ENCODE data around the gene MRAP.
"Not testable (repeated sequence)": the region's sequence is repeated elsewhere in the genome, so short reads cannot be mapped to it uniquely, and the experiment has no call there.

Gene MRAP

DNA sequence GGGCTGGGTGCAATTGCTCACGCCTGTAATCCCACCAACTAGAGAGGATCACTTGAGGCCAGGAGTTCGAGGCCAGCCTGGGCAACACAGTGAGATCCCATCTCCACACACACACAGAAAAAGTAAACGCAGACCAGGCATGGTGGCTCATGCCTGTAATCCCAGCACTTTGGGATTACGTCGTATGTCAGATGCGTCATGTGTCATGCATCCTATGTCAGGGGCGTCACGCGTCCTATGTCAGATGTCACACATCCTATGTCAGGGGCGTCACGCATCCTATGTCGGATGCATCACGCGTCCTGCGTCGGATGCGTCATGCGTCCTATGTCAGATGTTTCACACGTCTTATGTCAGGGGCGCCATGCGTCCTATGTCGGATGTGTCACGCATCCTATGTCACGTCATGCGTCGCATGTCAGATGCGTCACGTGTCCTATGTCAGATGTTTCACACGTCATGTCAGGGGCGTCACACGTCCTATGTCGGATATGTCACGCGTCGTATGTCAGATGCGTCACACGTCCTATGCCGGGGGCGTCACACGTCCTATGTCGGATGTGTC, 1.5 kb downstream of the MRAP start:
- no peak for DNase-seq

GRCh38 chr21:32301596-32301995, 2.9 kb downstream of the MRAP start:
- no peak for DNase-seq

DNA sequence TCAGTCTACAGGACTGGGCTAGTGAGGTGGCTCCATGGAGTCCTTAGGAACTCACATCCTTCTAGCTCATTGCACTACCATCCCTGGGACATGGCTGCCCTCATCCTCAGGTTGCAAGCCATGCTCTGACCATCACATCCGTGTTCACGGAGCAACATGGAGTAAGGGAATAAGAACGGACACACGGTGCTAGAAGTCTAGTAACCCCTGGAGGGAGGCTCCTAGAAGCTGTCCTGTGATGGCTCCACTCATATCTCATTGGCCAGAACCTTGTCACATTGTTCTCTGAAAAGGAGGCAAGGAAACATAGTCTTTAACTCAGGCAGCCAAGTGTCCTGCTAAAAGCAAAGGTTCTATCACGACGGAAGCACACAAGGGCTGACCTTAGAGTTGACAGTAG, 3.9 kb downstream of the MRAP start:
- DNase-seq, result no peak

DNA sequence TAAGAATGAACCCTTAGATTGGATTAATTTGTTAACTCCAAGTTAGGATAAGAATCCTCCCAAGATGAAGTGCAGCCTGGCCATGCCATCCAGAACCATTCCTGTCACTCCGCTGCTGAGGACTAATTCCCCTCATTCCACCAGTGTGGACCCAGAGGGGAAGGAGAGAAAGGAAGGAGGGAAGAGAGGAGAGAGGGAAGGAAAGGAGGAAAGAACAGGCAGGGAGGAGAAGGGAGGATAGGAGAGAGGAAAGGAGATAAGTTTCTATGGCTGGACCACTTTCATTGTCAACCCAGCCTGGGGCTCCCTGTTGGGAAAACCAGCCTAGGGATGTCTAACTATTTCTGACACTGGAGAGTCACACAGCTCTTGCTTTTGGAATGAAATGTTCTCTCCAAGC, 4.7 kb downstream of the MRAP start:
- no peak for DNase-seq

DNA sequence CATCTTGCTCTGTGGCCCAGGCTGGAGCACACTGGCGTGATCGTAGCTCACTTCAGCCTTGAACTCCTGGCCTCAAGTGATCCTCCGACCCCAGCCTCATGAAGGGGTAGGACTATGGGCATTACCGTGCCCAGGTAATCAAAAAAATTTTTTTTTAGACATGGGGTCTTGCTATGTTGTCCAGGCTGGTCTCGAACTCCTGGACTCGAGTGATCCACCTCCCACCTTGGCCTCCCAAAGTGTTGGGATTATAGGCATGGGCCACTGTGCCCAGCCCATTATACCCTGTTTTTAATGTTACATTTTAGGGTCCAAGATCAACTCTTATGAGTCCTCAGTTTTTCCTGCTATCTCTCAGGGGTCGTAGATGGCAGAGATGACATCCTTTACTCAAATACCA, 6.3 kb downstream of the MRAP start:
- no peak for DNase-seq

DNA sequence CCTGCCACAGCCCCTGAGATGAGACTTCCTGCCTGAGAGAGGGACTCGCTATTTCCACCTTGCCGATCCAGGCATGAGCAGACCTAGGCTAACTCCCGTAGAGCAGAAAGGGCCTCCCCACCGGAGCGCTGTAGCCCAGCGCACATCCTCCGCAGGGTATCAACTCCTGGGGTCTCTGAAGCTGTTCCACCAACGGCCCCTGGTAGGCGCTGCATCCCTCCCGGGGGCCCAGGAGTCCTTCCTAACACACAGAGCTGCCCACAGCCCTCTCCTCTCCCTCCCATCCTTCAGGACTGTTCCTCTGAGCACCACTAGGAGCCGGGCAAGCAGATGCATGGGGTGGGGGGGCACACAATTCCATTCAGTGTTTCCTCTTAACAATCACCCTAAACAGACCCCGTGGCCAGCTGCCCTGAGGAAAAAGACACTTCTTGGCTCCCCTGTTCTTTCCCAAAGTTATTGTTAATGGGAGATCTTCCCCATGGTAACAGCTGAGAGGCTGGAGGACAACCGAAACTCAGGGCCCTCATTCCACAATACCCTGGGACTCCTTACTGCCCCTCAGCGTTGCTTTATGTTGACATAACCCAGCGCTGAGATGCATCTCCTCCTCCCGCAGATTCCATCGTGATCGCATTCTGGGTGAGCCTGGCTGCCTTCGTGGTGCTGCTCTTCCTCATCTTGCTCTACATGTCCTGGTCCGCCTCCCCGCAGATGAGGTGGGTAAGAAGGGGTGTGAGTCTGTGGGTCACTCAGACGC, 7.5 kb downstream of the MRAP start:
- DNase-seq, result peak; percentile 15

DNA sequence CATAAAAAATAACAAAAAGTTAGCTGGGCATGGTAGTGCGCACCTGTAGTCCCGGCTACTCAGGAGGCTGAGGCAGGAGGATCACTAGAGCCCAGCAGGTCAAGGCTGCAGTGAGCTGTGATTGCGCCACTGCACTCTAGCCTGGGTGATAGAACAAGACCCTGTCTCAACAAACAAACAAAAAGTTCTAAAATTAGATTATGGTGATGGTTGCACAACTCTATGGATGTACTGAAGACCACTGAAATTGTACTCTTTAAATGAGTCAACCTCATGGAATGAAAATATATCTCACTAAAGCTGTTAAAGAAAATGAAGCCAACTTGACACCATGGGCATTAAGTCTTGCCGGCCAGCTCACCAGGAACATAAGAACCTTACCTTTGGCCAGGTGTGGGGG, 9.1 kb downstream of the MRAP start:
- peak; percentile 36 for DNase-seq

DNA sequence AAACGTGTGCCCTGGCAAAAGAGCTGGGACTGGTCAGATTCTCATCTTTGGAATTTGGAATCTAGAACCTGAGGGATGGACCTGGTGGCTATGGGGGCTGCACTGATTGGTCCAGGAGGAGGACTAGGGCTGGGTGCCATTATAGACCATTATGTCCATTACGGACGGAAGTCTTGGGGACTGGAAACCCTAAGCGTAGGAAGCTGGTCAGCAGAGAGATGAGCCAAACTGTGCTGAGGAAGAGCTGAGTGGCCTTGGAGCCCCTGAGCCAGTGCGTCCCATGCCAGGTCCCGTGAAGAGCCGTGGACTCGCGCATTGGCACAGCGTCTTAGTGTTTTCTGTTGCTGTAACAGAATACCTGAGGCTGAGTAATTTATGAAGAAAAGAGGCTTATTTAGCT, 10.0 kb downstream of the MRAP start:
- no peak for DNase-seq

GRCh38 chr21:32309906-32310460, 11.3 kb downstream of the MRAP start:
- DNase-seq, result no peak

- not testable (repeated sequence) for DNase-seq
Measured at GRCh38 chr21:32310976-32311375, 12.3 kb downstream of the MRAP start.

DNA sequence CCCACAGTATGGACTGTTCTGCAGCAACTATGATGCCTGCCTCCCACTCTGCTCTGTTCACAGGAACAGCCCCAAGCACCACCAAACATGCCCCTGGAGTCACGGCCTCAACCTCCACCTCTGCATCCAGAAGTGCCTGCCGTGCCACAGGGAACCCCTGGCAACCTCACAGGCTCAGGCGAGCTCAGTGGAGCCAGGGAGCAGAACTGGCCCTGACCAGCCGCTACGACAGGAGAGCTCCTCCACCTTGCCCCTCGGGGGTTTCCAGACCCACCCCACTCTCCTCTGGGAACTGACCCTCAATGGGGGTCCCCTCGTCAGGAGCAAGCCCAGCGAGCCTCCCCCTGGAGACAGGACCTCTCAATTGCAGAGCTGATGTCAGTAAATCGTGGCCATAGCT, 13.0 kb downstream of the MRAP start:
- DNase-seq, result no peak

- DNase-seq, result no peak
Measured at GRCh38 chr21:32312326-32312725, 13.7 kb downstream of the MRAP start.

DNA sequence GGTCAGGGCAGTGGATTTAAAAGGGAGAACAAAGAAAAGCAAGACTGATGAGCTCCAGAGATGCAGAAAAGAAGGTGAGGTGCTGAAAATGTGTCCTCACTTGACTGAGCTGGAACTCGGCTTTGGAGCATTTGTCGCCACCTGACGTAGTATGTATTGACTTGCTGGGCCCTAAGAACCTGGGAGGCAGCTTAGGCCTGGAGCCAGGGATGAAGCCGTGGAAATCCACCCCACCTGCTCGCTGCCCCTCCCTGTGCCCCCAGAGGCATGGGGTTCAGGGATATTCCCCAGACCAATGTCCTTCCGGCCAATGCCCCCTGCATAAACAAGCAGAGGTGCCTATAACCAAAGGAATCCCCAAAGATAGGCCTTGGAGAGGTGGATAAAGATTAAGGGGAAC, 14.3 kb downstream of the MRAP start:
- no peak for DNase-seq

GRCh38 chr21:32314806-32315205, 16.2 kb downstream of the MRAP start:
- DNase-seq, result no peak

- DNase-seq, result no peak
Measured at GRCh38 chr21:32315511-32316281, 17.0 kb downstream of the MRAP start.

GRCh38 chr21:32316361-32317215, 17.9 kb downstream of the MRAP start:
- no peak for DNase-seq

DNA sequence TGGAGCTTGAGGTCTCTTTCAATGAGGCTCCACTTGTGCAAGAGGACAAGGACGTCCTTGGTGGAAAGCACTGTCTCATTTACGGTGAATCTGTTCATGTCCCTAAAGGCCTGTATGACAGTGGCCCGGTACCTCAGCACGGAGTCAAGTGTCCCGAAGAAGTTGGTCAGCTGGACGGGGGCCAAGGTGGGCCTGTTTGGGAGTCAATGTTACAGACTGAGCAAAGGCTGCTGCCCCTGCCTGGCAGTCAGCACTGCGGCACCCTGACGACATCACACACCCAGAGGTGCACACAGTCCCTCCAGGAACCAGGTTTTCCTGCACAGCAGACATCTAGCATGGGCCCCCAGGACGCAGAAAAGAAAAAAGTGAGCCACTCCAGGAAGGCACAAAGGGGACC, 19.1 kb downstream of the MRAP start:
- DNase-seq, result no peak

- DNase-seq, result no peak
Measured at GRCh38 chr21:32319012-32319411, 20.4 kb downstream of the MRAP start.

- no peak for DNase-seq
Measured at GRCh38 chr21:32320059-32320458, 21.4 kb downstream of the MRAP start.

DNA sequence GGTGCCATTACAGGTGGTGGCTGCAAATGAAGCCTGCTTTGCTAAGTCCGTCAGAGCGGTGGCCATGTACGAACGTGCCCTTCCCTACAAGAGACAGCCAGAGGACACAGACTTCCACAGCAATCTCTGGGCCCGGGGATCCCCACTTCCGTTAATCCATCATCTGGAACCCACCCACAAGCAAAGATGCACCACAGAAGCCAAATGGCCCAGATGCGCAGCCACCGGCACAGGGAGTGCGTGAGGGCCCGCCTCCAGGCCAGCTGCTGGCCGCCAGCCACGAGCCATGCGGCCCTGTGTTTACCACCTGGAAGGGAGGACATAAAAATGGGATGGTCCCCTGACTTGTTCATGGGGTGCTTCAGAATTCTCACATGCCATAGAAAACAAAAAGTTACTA, 22.1 kb downstream of the MRAP start:
- no peak for DNase-seq

- no peak for DNase-seq
Measured at GRCh38 chr21:32321480-32321879, 22.8 kb downstream of the MRAP start.

GRCh38 chr21:32322103-32322502, 23.4 kb downstream of the MRAP start:
- no peak for DNase-seq

DNA sequence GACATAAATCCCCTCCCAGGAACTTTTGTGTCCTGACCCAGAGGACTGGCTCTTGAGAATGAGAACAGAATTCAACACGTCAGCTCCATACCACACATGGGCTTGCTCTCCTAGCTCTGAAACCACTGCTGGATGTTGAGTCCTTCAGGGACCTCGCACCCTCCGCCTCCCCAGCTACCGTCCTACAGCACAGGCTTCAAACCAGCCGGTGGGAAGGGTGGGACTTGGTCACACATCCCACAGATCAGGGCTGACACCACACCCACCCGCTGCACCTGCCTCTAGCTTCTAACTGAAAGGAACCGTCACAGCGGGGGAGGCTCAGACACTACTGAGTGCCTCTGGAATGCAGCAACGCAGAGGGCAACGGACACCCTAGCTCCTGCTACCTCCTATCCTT, 24.0 kb downstream of the MRAP start:
- DNase-seq, result no peak

Data from fibroblast of skin of right biceps (primary cell).